Testis (tissue), 3 donors: ENCODE data around the gene DDAH2. TPM values are rescaled to one million over a fixed set of nuclear protein-coding genes. Genes with fewer than 3 reads are reported as not detected.

ENCODE experiments used
- DNase-seq: peaks from one replicate; pipeline ENCODE4 v3.0.0-alpha.2; 2019
- H3K27ac ChIP-seq, 2 donors: fragments of 200-600 bp; sonication (generic); one replicate each; pipeline ENCODE4 v1.5.1; 2019
- H3K27me3 ChIP-seq: fragments of 200-600 bp; sonication (generic); one replicate; pipeline ENCODE4 v1.5.1; 2019
- H3K36me3 ChIP-seq: fragments of 200-600 bp; sonication (generic); one replicate; pipeline ENCODE4 v1.5.1; 2017; ENCODE audit warnings: low read depth; ENCODE audit errors: missing control alignments
- H3K4me1 ChIP-seq: fragments of 200-600 bp; sonication (generic); one replicate; pipeline ENCODE4 v1.5.1; 2019
- H3K4me3 ChIP-seq, 2 donors: fragments of 200-600 bp; sonication (generic); one replicate each; pipeline ENCODE4 v1.5.1; 2017 to 2019
- H3K9me3 ChIP-seq: fragments of 200-600 bp; sonication (generic); one replicate; pipeline ENCODE4 v1.5.1; 2017
- POLR2A ChIP-seq: fragments of 450-650 bp; IDR thresholded peaks from one replicate; pipeline ENCODE4 v1.6.1; 2017; ENCODE audit warnings: antibody characterized with exemption, mild to moderate bottlenecking, moderate library complexity
- WGBS, 2 donors: methylation state at CpG; one replicate each; pipeline ENCODE4 v1.1.5; 2018; 5-methylcytosine and 5-hydroxymethylcytosine counted together
- intact Hi-C: fragments of 100-400 bp; cut with DNase I; formaldehyde crosslinking; loops from one replicate; pipeline ENCODE4 v1.15.1; 2023; ENCODE audit warnings: low total_unique reads
- polyA plus RNA-seq: library from polyadenylated mRNA; stranded (reverse); fragments of 350-450 nt; fragmentation: Illumina TruSeq; extraction: RNeasy Lipid Tissue Mini Kit (QIAGEN cat#74804); gene quantifications from one replicate; pipeline ENCODE4 v1.2.3, GENCODE V29; 2014; ENCODE audit warnings: low read depth, low replicate concordance; ENCODE audit not compliant: insufficient read depth
- total RNA-seq, 2 donors: library from RNA; depleted of rRNA; stranded (reverse); fragments of >200 nt; gene quantifications; one replicate each; pipeline ENCODE4 v1.2.3, GENCODE V29; 2016
- TF ChIP-seq, protein P1 (sequence below), 3 experiments: fragments of 450-650 bp in 2 of 3; fragments of 200-600 bp in 1 of 3; sonication (generic) in 1 of 3; IDR thresholded peaks; one replicate each; pipeline ENCODE4 v1.5.1; 2016 to 2019; ENCODE audit warnings: antibody characterized with exemption in 3 of 3, mild to moderate bottlenecking in 2 of 3, moderate library complexity in 1 of 3

The DDAH2 gene
- total and polyA plus RNA-seq, 3 donors from 2014 or later: 19.6 to 50.8 (median 38.0) TPM

- H3K9me3 ChIP-seq: no peaks in the 10 kb centered on the region
- intact Hi-C loops: no loop called here
- no peak overlapping the region for H3K4me3 ChIP-seq
- H3K27ac ChIP-seq: no peak overlapping the region
- no peak for DNase-seq
- H3K4me1 ChIP-seq: no peaks in the 10 kb centered on the region
- no peak for TF ChIP-seq POLR2A
- TF ChIP-seq, protein P1, sequence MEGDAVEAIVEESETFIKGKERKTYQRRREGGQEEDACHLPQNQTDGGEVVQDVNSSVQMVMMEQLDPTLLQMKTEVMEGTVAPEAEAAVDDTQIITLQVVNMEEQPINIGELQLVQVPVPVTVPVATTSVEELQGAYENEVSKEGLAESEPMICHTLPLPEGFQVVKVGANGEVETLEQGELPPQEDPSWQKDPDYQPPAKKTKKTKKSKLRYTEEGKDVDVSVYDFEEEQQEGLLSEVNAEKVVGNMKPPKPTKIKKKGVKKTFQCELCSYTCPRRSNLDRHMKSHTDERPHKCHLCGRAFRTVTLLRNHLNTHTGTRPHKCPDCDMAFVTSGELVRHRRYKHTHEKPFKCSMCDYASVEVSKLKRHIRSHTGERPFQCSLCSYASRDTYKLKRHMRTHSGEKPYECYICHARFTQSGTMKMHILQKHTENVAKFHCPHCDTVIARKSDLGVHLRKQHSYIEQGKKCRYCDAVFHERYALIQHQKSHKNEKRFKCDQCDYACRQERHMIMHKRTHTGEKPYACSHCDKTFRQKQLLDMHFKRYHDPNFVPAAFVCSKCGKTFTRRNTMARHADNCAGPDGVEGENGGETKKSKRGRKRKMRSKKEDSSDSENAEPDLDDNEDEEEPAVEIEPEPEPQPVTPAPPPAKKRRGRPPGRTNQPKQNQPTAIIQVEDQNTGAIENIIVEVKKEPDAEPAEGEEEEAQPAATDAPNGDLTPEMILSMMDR (IDR thresholded peaks at IDR 0.05): no peak
- H3K27me3 ChIP-seq: no peaks in the 10 kb centered on the region
- H3K36me3 ChIP-seq: no peaks in the 10 kb centered on the region
- WGBS, 2 donors: 77 to 94% methylated on average over 7 to 9 of the region's 9 CpGs
Observed at GRCh38 chr6:31765559-31765909, 36.4 kb upstream of the DDAH2 start.

DNA sequence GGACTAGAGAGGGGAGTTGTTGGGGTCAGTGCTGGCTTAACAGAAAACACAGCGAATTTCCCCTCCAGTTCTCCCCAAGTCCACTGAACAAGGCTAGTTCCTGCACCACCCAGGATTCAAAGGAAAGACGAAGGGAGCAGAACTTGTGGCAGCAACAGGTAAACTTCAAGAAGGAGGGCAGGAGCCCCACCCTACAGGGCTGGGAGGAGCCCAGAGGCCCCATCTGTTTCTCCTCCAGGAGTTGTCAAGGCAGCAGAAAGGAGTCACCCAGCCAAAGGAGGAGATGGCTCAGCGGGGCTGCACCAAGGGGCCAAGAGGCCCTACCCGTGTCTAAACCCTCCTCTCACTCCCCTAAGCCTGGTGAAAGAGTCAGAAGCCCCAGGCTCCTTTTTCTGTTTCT, 35.1 kb upstream of the DDAH2 start:
- no peak overlapping the region for H3K4me3 ChIP-seq
- TF ChIP-seq, protein P1 (IDR thresholded peaks at IDR 0.05): no peak
- TF ChIP-seq POLR2A: no peak
- 83 to 84% methylated on average over 4 of the region's 4 CpGs for WGBS, 2 donors
- no peaks in the 10 kb centered on the region for H3K4me1 ChIP-seq
- H3K9me3 ChIP-seq: no peaks in the 10 kb centered on the region
- DNase-seq: no peak
- H3K36me3 ChIP-seq: no peaks in the 10 kb centered on the region
- intact Hi-C loops: no loop called here
- no peak overlapping the region for H3K27ac ChIP-seq
- H3K27me3 ChIP-seq: no peaks in the 10 kb centered on the region

DNA sequence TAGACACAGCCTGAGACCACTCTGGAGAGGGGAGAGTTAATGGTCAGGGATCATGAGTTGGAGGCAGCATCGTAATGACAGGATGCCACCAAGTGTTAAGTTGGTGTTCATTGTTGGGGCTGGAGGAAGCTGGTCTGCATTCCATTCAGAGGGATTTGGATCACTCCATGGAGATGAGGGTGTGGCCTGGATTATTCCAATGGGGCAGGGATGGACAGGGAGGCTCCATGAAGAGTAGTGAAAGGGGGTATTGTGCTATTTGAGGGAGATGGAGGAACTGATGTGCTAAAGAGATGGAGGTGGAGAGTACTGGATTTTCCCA, 34.5 kb upstream of the DDAH2 start:
- WGBS, 2 donors: 40 to 45% methylated on average over 1 of the region's 1 CpG
- TF ChIP-seq, protein P1 (IDR thresholded peaks at IDR 0.05): no peak
- TF ChIP-seq POLR2A: no peak
- Histone ChIP-seq H3K27ac (no peak overlapping the region), H3K4me1 (no peaks in the 10 kb centered on the region), H3K9me3 (no peaks in the 10 kb centered on the region), H3K36me3 (no peaks in the 10 kb centered on the region), H3K4me3 (no peak overlapping the region), H3K27me3 (no peaks in the 10 kb centered on the region)
- intact Hi-C loops: no loop called here
- no peak for DNase-seq

DNA sequence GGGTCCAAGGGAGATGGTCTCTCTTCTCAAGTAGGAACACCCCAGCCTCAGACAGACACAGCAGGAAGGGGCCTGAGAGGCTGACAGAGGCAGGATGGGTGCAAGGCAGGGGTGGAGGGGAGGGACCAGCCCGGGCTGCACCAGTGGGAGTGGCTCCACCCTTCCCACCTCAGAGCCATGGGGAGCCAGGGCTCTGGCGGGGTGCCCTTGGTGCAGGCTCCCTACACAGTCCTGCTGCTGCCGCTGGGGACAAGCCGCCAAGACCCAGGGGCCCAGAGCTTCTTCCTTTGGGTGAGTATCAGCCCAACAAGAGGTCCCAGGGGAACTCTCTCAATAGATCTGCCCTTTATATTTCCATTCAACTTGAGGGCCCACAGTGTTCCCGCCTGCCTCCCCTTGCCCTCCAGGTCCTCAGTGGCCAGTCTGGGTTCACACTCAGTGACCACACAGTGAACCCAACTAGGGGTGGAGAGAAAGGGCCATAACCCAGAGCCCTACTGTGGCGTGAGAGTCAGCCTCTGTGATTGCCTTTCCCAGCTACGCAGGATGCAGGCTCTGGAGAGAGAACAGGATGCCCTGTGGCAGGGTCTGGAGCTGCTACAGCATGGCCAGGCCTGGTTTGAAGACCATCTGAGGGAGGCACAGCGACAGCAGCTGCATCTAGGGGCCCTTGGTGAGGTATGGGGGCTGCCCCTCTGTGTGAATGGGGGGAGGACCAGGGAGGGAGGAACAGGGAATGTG, 33.9 kb upstream of the DDAH2 start:
- 80 to 87% methylated on average over 8 of the region's 8 CpGs for WGBS, 2 donors
- no peaks in the 10 kb centered on the region for H3K27me3 ChIP-seq
- intact Hi-C loops: no loop called here
- no peak for TF ChIP-seq POLR2A
- TF ChIP-seq, protein P1 (IDR thresholded peaks at IDR 0.05): no peak
- no peaks in the 10 kb centered on the region for H3K36me3 ChIP-seq
- no peaks in the 10 kb centered on the region for H3K9me3 ChIP-seq
- no peak overlapping the region for H3K27ac ChIP-seq
- H3K4me1 ChIP-seq: no peaks in the 10 kb centered on the region
- no peak overlapping the region for H3K4me3 ChIP-seq
- no peak for DNase-seq

- intact Hi-C loops: no loop called here
- no peaks in the 10 kb centered on the region for H3K36me3 ChIP-seq
- 69 to 70% methylated on average over 4 of the region's 4 CpGs for WGBS, 2 donors
- no peak for TF ChIP-seq POLR2A
- TF ChIP-seq, protein P1 (IDR thresholded peaks at IDR 0.05): no peak
- no peak within 1 kb of the TSS for H3K27ac ChIP-seq
- H3K9me3 ChIP-seq: no peaks in the 10 kb centered on the region
- H3K4me3 ChIP-seq: no peak within 1 kb of the TSS
- DNase-seq: no peak
- no peaks in the 10 kb centered on the region for H3K27me3 ChIP-seq
- no peaks in the 10 kb centered on the region for H3K4me1 ChIP-seq
Observed at GRCh38 chr6:31762356-31762755, 33.3 kb upstream of the DDAH2 start, which contains the start of gene SAPCD1. SAPCD1 (plus strand) TSS chr6:31762656; CDS start chr6:31763055, 399 bp downstream.
